HL-60 (cell line): Measurements from ENCODE around the gene SECISBP2.

Source experiments
- DNase-seq, 2 experiments: peaks; one replicate each; pipeline ENCODE4 v3.0.0-alpha.2; 2010 to 2020; ENCODE audit warnings: low read depth in 1 of 2, low spot score in 1 of 2
- H3K27ac ChIP-seq: fragments of 250-450 bp; sonication (Bioruptor Pico); replicated peaks from 2 replicates; pipeline ENCODE4 v1.5.1; 2020; ENCODE audit warnings: mild to moderate bottlenecking, moderate library complexity
- H3K27me3 ChIP-seq: fragments of 250-450 bp; sonication (Bioruptor Pico); 2 replicates; pipeline ENCODE4 v1.5.1; 2021; ENCODE audit warnings: mild to moderate bottlenecking, moderate library complexity; ENCODE audit not compliant: insufficient read depth, poor library complexity, severe bottlenecking
- H3K4me3 ChIP-seq: replicated peaks from 2 replicates; pipeline ENCODE4 v1.5.1; 2011; ENCODE audit warnings: mild to moderate bottlenecking, control low read depth, low read length; ENCODE audit not compliant: insufficient read depth
- GABPA ChIP-seq: IDR thresholded peaks from 2 replicates; pipeline ENCODE4 v1.6.1; 2012; ENCODE audit warnings: low read depth
- POLR2AphosphoS5 ChIP-seq: IDR thresholded peaks from 2 replicates; pipeline ENCODE4 v1.6.1; 2012; ENCODE audit warnings: low read depth
- SPI1 ChIP-seq: IDR thresholded peaks from 2 replicates; pipeline ENCODE4 v1.6.1; 2012; ENCODE audit warnings: low read depth, mild to moderate bottlenecking, borderline replicate concordance
- TF ChIP-seq, protein P1 (sequence below): IDR thresholded peaks from 2 replicates; pipeline ENCODE4 v1.6.1; 2012; ENCODE audit warnings: low read depth; ENCODE audit not compliant: insufficient replicate concordance
- TF ChIP-seq, protein P2 (sequence below): IDR thresholded peaks from one replicate; pipeline ENCODE4 v1.5.1; 2011; ENCODE audit warnings: low read length, control low read depth, inconsistent platforms; ENCODE audit not compliant: insufficient read depth

SECISBP2 gene

DNA sequence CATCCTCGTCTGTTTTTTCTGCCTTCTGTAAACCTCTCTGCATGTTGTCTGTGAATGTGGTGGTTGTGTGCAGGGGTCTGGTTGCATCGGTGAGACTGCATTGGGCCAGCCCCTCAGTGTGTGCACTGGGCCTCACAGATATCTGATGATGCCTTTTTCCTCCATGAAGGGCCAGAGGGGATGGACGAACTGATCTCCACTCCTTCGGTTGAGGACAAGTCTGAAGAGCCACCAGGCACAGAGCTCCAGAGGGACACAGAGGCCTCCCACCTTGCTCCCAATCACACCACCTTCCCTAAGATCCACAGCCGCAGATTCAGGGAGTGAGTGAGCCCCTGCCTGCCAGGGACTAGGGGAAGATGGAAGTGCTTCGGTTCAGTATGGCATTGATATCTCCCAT, 31.3 kb downstream of the SECISBP2 start:
- H3K27ac ChIP-seq = no peak overlapping the region
- no peaks in the 10 kb centered on the region for H3K27me3 ChIP-seq
- no peak overlapping the region for H3K4me3 ChIP-seq
- no peak for DNase-seq
- TF ChIP-seq, protein P1, sequence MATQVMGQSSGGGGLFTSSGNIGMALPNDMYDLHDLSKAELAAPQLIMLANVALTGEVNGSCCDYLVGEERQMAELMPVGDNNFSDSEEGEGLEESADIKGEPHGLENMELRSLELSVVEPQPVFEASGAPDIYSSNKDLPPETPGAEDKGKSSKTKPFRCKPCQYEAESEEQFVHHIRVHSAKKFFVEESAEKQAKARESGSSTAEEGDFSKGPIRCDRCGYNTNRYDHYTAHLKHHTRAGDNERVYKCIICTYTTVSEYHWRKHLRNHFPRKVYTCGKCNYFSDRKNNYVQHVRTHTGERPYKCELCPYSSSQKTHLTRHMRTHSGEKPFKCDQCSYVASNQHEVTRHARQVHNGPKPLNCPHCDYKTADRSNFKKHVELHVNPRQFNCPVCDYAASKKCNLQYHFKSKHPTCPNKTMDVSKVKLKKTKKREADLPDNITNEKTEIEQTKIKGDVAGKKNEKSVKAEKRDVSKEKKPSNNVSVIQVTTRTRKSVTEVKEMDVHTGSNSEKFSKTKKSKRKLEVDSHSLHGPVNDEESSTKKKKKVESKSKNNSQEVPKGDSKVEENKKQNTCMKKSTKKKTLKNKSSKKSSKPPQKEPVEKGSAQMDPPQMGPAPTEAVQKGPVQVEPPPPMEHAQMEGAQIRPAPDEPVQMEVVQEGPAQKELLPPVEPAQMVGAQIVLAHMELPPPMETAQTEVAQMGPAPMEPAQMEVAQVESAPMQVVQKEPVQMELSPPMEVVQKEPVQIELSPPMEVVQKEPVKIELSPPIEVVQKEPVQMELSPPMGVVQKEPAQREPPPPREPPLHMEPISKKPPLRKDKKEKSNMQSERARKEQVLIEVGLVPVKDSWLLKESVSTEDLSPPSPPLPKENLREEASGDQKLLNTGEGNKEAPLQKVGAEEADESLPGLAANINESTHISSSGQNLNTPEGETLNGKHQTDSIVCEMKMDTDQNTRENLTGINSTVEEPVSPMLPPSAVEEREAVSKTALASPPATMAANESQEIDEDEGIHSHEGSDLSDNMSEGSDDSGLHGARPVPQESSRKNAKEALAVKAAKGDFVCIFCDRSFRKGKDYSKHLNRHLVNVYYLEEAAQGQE = no peak
- TF ChIP-seq GABPA (no peak), SPI1 (no peak), POLR2AphosphoS5 (no peak)
- TF ChIP-seq, protein P2, sequence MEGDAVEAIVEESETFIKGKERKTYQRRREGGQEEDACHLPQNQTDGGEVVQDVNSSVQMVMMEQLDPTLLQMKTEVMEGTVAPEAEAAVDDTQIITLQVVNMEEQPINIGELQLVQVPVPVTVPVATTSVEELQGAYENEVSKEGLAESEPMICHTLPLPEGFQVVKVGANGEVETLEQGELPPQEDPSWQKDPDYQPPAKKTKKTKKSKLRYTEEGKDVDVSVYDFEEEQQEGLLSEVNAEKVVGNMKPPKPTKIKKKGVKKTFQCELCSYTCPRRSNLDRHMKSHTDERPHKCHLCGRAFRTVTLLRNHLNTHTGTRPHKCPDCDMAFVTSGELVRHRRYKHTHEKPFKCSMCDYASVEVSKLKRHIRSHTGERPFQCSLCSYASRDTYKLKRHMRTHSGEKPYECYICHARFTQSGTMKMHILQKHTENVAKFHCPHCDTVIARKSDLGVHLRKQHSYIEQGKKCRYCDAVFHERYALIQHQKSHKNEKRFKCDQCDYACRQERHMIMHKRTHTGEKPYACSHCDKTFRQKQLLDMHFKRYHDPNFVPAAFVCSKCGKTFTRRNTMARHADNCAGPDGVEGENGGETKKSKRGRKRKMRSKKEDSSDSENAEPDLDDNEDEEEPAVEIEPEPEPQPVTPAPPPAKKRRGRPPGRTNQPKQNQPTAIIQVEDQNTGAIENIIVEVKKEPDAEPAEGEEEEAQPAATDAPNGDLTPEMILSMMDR = no peak

DNA sequence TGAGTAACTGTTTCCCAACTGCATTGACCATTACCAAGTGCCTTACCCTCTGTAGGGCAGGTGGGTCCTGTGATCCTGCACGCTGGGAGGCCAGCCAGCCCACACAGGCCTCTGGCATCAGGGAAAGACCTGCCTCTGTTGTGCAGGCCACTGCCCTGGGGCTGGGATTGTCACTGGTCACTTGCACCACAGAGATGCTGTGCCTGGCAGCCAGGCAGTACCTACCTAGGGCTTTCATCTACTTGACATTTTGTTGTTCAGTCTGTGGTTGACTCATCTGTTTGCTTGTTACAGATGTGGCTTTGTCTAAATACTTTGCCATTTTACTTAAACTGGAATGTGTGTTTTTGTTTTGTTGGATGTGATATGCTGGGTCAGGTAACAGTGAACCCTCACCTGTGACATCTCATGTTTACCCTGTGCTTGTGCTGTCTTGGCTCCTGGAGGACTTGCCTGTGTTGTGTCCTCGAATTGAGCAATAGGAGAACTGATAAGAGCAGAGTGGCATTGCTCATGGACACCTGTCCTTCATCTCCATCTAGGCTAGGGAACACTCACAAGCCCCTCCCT, 32.8 kb downstream of the SECISBP2 start:
- no peak for DNase-seq
- Histone ChIP-seq H3K4me3 (no peak overlapping the region), H3K27me3 (no peaks in the 10 kb centered on the region), H3K27ac (peak overlapping the region; percentile 33; the same call in 1 of the 2 replicates)
- TF ChIP-seq SPI1 (no peak), GABPA (no peak), POLR2AphosphoS5 (no peak)
- TF ChIP-seq, protein P2 = no peak
- TF ChIP-seq, protein P1 = no peak

DNA sequence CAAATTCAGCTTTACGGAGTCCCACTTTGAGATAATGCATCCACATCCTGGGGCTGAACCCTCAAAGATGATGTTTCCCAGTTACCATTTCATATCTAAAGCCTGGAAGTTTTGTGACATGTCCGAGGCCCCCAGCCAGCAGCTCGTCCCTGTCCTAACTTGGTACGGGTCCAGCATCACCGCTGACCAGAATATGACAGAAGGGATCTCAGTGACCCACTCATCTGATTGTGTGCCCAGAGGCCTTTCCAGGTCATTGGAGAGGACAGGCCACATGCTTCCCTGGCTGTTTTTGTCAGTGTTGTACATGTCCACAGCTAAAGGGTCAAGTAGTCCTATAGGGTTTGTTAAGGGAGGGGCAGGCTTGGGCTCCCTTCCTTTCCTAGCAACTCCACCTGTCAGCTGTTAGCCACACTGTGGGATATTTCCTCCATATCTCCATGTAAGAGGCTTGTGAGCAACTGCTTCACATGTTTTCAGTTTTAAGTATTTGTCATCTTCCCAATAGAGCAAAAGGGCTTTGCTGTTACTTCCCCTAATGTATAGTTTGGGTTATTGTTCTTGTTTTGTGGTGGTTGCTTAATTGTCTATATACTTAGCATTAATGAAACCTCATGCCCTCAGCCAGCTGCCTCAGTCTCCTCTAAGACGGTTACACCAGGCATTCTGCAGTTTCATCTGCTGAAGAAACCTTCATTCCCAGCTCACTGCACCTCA, 33.4 kb downstream of the SECISBP2 start:
- TF ChIP-seq POLR2AphosphoS5 = no peak
- H3K27ac ChIP-seq = peak overlapping the region; percentile 33
- no peaks in the 10 kb centered on the region for H3K27me3 ChIP-seq
- no peak overlapping the region for H3K4me3 ChIP-seq
- DNase-seq = peak in 1 of 2 experiments; percentile 20

DNA sequence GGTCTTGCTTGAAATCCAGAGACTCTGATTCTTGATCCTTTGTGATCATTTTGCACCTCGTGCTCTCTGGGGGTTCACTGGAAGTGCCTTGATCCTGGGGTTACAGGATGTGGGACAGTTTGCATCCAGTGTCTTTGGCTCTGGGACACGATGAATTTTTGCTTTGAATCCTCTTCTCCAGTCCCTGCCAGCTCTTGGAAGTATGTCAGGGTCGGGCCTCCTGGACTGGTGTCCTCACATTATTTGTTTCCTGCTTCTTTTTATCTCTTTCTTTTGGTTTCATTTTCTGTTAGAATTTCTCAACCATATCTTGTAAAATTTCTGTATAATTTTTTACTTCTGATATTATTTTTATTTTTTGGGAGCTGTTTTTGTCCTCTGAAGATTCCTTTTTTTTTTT, 34.2 kb downstream of the SECISBP2 start:
- no peak for TF ChIP-seq SPI1
- Histone ChIP-seq H3K27me3 (no peaks in the 10 kb centered on the region), H3K27ac (peak overlapping the region; percentile 3; the same call in 1 of the 2 replicates), H3K4me3 (no peak overlapping the region)
- no peak for DNase-seq
